B cell (primary cell): ENCODE measurements around the gene HOXD9.

ENCODE experiments used
- CTCF ChIP-seq: fragments of 200-600 bp; IDR thresholded peaks from one replicate; pipeline ENCODE4 v1.8.0; 2022; ENCODE audit warnings: antibody characterized with exemption, mild to moderate bottlenecking
- EZH2 ChIP-seq: IDR thresholded peaks from 2 replicates; pipeline ENCODE4 v1.6.1; 2012; ENCODE audit warnings: borderline replicate concordance, low read depth, mild to moderate bottlenecking, moderate library complexity, low read length; ENCODE audit not compliant: insufficient read depth, poor library complexity, severe bottlenecking

- no peak for TF ChIP-seq CTCF
- TF ChIP-seq EZH2, result no peak
Observed at GRCh38 chr2:176148751-176149421, 26.4 kb downstream of the HOXD9 start.
